IMR-90 (cell line): ENCODE results near the gene MPP1. TPM values are rescaled to one million over a fixed set of nuclear protein-coding genes. Genes with fewer than 3 reads are reported as not detected.

Source experiments
- ATAC-seq: fragments of 200-7000 bp; cut with Tn5 transposase; 2 replicates; pipeline ENCODE4 v1.9.1; 2020; ENCODE audit warnings: low read depth, mild to moderate bottlenecking, moderate library complexity
- BruUV-seq: library from RNA; stranded (reverse); fragments of 400-500 nt; replicated peaks from 2 replicates; lab custom pipeline; 2021; lab: Mats Ljungman, UMichigan
- CTCF ChIA-PET: fragments of 300-600 bp; formaldehyde crosslinking; extraction: SDS; loops from one replicate; lab custom pipeline; 2021; ENCODE audit warnings: antibody characterized with exemption; lab: Yijun Ruan, JAX
- POLR2A ChIA-PET: fragments of 300-600 bp; sonication (Branson Sonifier 250); formaldehyde crosslinking; loops from one replicate; lab custom pipeline; 2022; ENCODE audit warnings: antibody characterized with exemption; ENCODE audit not compliant: unreplicated experiment; lab: Charles Lee
- DNase-seq: peaks from one replicate; pipeline ENCODE4 v3.0.0; 2013
- H2AFZ ChIP-seq: replicated peaks from 2 replicates; pipeline ENCODE3; 2013; ENCODE audit warnings: low read length, mild to moderate bottlenecking; ENCODE audit not compliant: poor library complexity
- H2AK5ac ChIP-seq: 2 replicates; pipeline ENCODE4 v1.6.1; 2013; ENCODE audit warnings: low read depth, low read length, inconsistent platforms
- H2AK9ac ChIP-seq: replicated peaks from 2 replicates; pipeline ENCODE3; 2013; ENCODE audit warnings: mild to moderate bottlenecking, low read depth, low read length, moderate library complexity; ENCODE audit not compliant: poor library complexity
- H2BK120ac ChIP-seq: 2 replicates; pipeline ENCODE4 v1.6.1; 2013; ENCODE audit warnings: low read depth, low read length, inconsistent platforms
- H2BK15ac ChIP-seq: 3 replicates; pipeline ENCODE4 v1.6.1; 2013; ENCODE audit warnings: low read depth, low read length, inconsistent platforms
- H2BK20ac ChIP-seq: 2 replicates; pipeline ENCODE4 v1.6.1; 2013; ENCODE audit warnings: low read depth, mild to moderate bottlenecking, inconsistent platforms, low read length, moderate library complexity
- H2BK5ac ChIP-seq: 2 replicates; pipeline ENCODE4 v1.6.1; 2013; ENCODE audit warnings: mild to moderate bottlenecking, low read depth, low read length, inconsistent platforms; ENCODE audit not compliant: poor library complexity, severe bottlenecking
- H3K14ac ChIP-seq: replicated peaks from 2 replicates; pipeline ENCODE4 v1.6.1; 2013; ENCODE audit warnings: low read depth, low read length, inconsistent platforms
- H3K18ac ChIP-seq: 2 replicates; pipeline ENCODE4 v1.6.1; 2013; ENCODE audit warnings: low read depth, low read length, control low read depth
- H3K23ac ChIP-seq: 2 replicates; pipeline ENCODE4 v1.6.1; 2013; ENCODE audit warnings: low read depth, low read length, inconsistent platforms
- H3K27ac ChIP-seq: 2 replicates; pipeline ENCODE4 v1.5.1; 2013; ENCODE audit warnings: mild to moderate bottlenecking, control low read depth, low read length; ENCODE audit not compliant: insufficient read depth
- H3K27me3 ChIP-seq: 2 replicates; pipeline ENCODE4 v1.6.1; 2013; ENCODE audit warnings: low read length; ENCODE audit not compliant: control insufficient read depth, insufficient read depth
- H3K36me3 ChIP-seq: 2 replicates; pipeline ENCODE4 v1.6.1; 2013; ENCODE audit warnings: low read length, mixed read lengths; ENCODE audit not compliant: control insufficient read depth, insufficient read depth
- H3K4ac ChIP-seq: 2 replicates; pipeline ENCODE4 v1.6.1; 2013; ENCODE audit warnings: low read depth, low read length, inconsistent platforms
- H3K4me1 ChIP-seq: 2 replicates; pipeline ENCODE4 v1.6.1; 2013; ENCODE audit warnings: low read length, mixed read lengths; ENCODE audit not compliant: control insufficient read depth, insufficient read depth
- H3K4me2 ChIP-seq: 2 replicates; pipeline ENCODE4 v1.6.1; 2013; ENCODE audit warnings: low read depth, mild to moderate bottlenecking, control low read depth, low read length, moderate library complexity
- H3K4me3 ChIP-seq: 2 replicates; pipeline ENCODE4 v1.5.1; 2013; ENCODE audit warnings: low read depth, mild to moderate bottlenecking, control low read depth, low read length, moderate library complexity; ENCODE audit not compliant: insufficient read depth
- H3K56ac ChIP-seq: 2 replicates; pipeline ENCODE4 v1.6.1; 2013; ENCODE audit warnings: low read length, inconsistent platforms; ENCODE audit not compliant: insufficient read depth; ENCODE audit errors: extremely low read depth
- H3K79me1 ChIP-seq, 2 experiments: 2 replicates each; pipeline ENCODE4 v1.6.1; 2013; ENCODE audit warnings: low read length in 2 of 2, inconsistent platforms in 1 of 2, low read depth in 1 of 2
- H3K9ac ChIP-seq: 2 replicates; pipeline ENCODE4 v1.6.1; 2013; ENCODE audit warnings: low read depth, low read length, control low read depth
- H3K9me1 ChIP-seq: 2 replicates; pipeline ENCODE4 v1.6.1; 2013; ENCODE audit warnings: low read length, inconsistent platforms; ENCODE audit not compliant: insufficient read depth
- H3K9me3 ChIP-seq: 2 replicates; pipeline ENCODE4 v1.6.1; 2013; ENCODE audit warnings: low read length; ENCODE audit not compliant: control insufficient read depth, insufficient read depth
- H4K20me1 ChIP-seq: 2 replicates; pipeline ENCODE4 v1.6.1; 2013; ENCODE audit warnings: low read length, inconsistent platforms; ENCODE audit not compliant: insufficient read depth
- H4K5ac ChIP-seq: 2 replicates; pipeline ENCODE4 v1.6.1; 2013; ENCODE audit warnings: mild to moderate bottlenecking, low read depth, low read length, control low read depth
- H4K8ac ChIP-seq, 2 experiments: 2 replicates each; pipeline ENCODE4 v1.6.1; 2013; ENCODE audit warnings: low read depth in 2 of 2, low read length in 2 of 2, control low read depth in 1 of 2, inconsistent platforms in 1 of 2
- H4K91ac ChIP-seq: 2 replicates; pipeline ENCODE4 v1.6.1; 2013; ENCODE audit warnings: low read depth, low read length, inconsistent platforms; ENCODE audit not compliant: insufficient read depth
- BHLHE40 ChIP-seq: fragments of 150-350 bp; IDR thresholded peaks from 2 replicates; pipeline ENCODE4 v1.6.1; 2016; ENCODE audit warnings: mild to moderate bottlenecking, low read depth, low read length
- CEBPB ChIP-seq: IDR thresholded peaks from 2 replicates; pipeline ENCODE4 v1.6.1; 2012; ENCODE audit warnings: low read depth, low read length, improper control_type of control experiment
- CHD1 ChIP-seq: IDR thresholded peaks from 2 replicates; pipeline ENCODE4 v1.6.1; 2012; ENCODE audit warnings: low read depth, low read length, improper control_type of control experiment
- CTCF ChIP-seq: conservative IDR thresholded peaks from 2 replicates; pipeline ENCODE4 v1.5.1; 2012; ENCODE audit warnings: mild to moderate bottlenecking, low read depth, low read length, improper control_type of control experiment
- ELK1 ChIP-seq: fragments of 150-350 bp; IDR thresholded peaks from 2 replicates; pipeline ENCODE4 v1.6.1; 2016; ENCODE audit warnings: low read depth, mild to moderate bottlenecking, low read length, moderate library complexity, borderline replicate concordance
- FOS ChIP-seq: fragments of 150-350 bp; IDR thresholded peaks from 2 replicates; pipeline ENCODE4 v1.6.1; 2016; ENCODE audit warnings: low read depth, low read length
- MAFK ChIP-seq: IDR thresholded peaks from 2 replicates; pipeline ENCODE4 v1.6.1; 2012; ENCODE audit warnings: low read depth, low read length, improper control_type of control experiment
- MAZ ChIP-seq: IDR thresholded peaks from 2 replicates; pipeline ENCODE4 v1.6.1; 2012; ENCODE audit warnings: low read depth, mild to moderate bottlenecking, low read length, improper control_type of control experiment, moderate library complexity, borderline replicate concordance
- RAD21 ChIP-seq: IDR thresholded peaks from 2 replicates; pipeline ENCODE4 v1.6.1; 2012; ENCODE audit warnings: low read length, improper control_type of control experiment
- RCOR1 ChIP-seq: IDR thresholded peaks from 2 replicates; pipeline ENCODE4 v1.6.1; 2012; ENCODE audit warnings: mild to moderate bottlenecking, low read length, improper control_type of control experiment; ENCODE audit not compliant: insufficient replicate concordance
- SMC3 ChIP-seq: fragments of 150-350 bp; IDR thresholded peaks from 2 replicates; pipeline ENCODE4 v1.6.1; 2016; ENCODE audit warnings: low read depth, mild to moderate bottlenecking, antibody characterized with exemption, low read length, moderate library complexity
- USF2 ChIP-seq: fragments of 150-350 bp; IDR thresholded peaks from 2 replicates; pipeline ENCODE4 v1.6.1; 2017; ENCODE audit warnings: mild to moderate bottlenecking, antibody characterized with exemption, low read length, low read depth
- WGBS, 2 experiments: methylation state at CpG; one replicate each; pipeline versions ENCODE4 v1.1.5 to v1.1.7; 2013; ENCODE audit warnings: missing lambda C conversion rate in 2 of 2; ENCODE audit not compliant: insufficient read length in 1 of 2; ENCODE audit errors: extremely low coverage in 2 of 2; 5-methylcytosine and 5-hydroxymethylcytosine counted together
- dilution Hi-C: fragments of 300-500 bp; cut with HindIII; formaldehyde crosslinking; loops from one replicate; pipeline ENCODE4 v1.14.3; 2018; ENCODE audit warnings: low sequenced_read_pairs; ENCODE audit not compliant: unreplicated experiment
- in situ Hi-C: fragments of 300-500 bp; cut with MboI; formaldehyde crosslinking; loops from 3 replicates; pipeline ENCODE4 v1.14.3; 2019; ENCODE audit warnings: low sequenced_read_pairs, inconsistent platforms, mixed read lengths
- intact Hi-C: fragments of 100-400 bp; cut with micrococcal nuclease; formaldehyde crosslinking; loops from 2 replicates; pipeline ENCODE4 v1.10.0; 2022
- polyA plus RNA-seq, 3 experiments: library from polyadenylated mRNA; depleted of rRNA; stranded (reverse); fragments of >200 nt; gene quantifications; 2 replicates each; pipeline ENCODE4 v1.2.3, GENCODE V29; 2012; ENCODE audit warnings: low replicate concordance in 1 of 3
- total RNA-seq: library from RNA; depleted of rRNA; stranded (reverse); fragments of >200 nt; gene quantifications from 2 replicates; pipeline ENCODE4 v1.2.3, GENCODE V29; 2012

Gene MPP1
- total and polyA plus RNA-seq, 2 of the 4 experiments (the other 2 are of a cell fraction), result 35.2 to 43.0 TPM

GRCh38 chrX:154733066-154733425 lies 72.2 kb downstream of the MPP1 start:
- Histone ChIP-seq H3K23ac (no peak overlapping the region), H4K8ac (no peak overlapping the region), H4K91ac (no peak overlapping the region), H3K4me3 (no peak overlapping the region), H3K14ac (no peak overlapping the region), H2AK9ac (no peak overlapping the region), H3K9me3 (no peaks in the 10 kb centered on the region), H3K4me1 (peaks cover 35% of the 10 kb centered on the region), H2BK5ac (peak overlapping the region; percentile 37), H4K20me1 (no peaks in the 10 kb centered on the region), H4K5ac (no peak overlapping the region), H3K36me3 (no peaks in the 10 kb centered on the region), H2AFZ (no peak overlapping the region), H3K9ac (no peak overlapping the region), H3K27ac (no peak overlapping the region), H3K27me3 (no peaks in the 10 kb centered on the region), H2BK120ac (peak overlapping the region; percentile 25), H2BK15ac (0 out of 3 replicates have a peak overlapping the region, but pooled peaks have one; percentile 19), H2BK20ac (peak overlapping the region; percentile 12; the same call in 1 of the 2 replicates), H3K56ac (no peak overlapping the region), H2AK5ac (peak overlapping the region; percentile 30; the same call in 1 of the 2 replicates), H3K4ac (peak overlapping the region; percentile 53; the same call in 1 of the 2 replicates), H3K9me1 (peaks cover 10% of the 10 kb centered on the region; the same call in 1 of the 2 replicates), H3K4me2 (peak overlapping the region; percentile 50), H3K79me1 (peaks cover 0 to 3% of the 10 kb centered on the region in 2 experiments; a peak in 2 of 4 replicates), H3K18ac (peak overlapping the region; percentile 44; the same call in 1 of the 2 replicates)
- intact Hi-C loops (no loop called here), dilution Hi-C loops (no loop called here), in situ Hi-C loops (loop anchor here (25.0 kb wide), 1 partner anchor 146 kb away; the partner anchor contains the start of gene CTAG1A)
- BruUV-seq, result no TSS peak
- TF ChIP-seq CTCF, result no peak
- no peak for TF ChIP-seq MAZ
- no peak for TF ChIP-seq MAFK
- no peak for TF ChIP-seq CHD1
- TF ChIP-seq ELK1, result no peak
- no peak for TF ChIP-seq RCOR1
- no peak for TF ChIP-seq SMC3
- TF ChIP-seq BHLHE40, result no peak
- TF ChIP-seq RAD21, result no peak
- TF ChIP-seq USF2, result no peak
- no peak for TF ChIP-seq CEBPB
- TF ChIP-seq FOS, result no peak
- DNase-seq, result no peak
- no CpG with 5 or more reads among the region's 2 CpGs for WGBS, 2 experiments
- ChIA-PET POLR2A (no interaction called here), CTCF (interaction anchor here (1.4 to 1.6 kb wide), 2 partner anchors 17 to 20 kb away, joined by 3 read pairs; no protein-coding TSS in a partner anchor)
- ATAC-seq, result no peak
